ENCODE data around the gene ISL2.

The ISL2 gene

GRCh38 chr15:76342382-76343201 is 6.0 kb downstream of the ISL2 start:
- TF ChIP-seq CTCF (IDR thresholded peaks at IDR 0.05; ENCODE audit: low read depth, low read length): no peak
- no peak for DNase-seq (ENCODE audit: low read depth in 2 of 2)
- no peak overlapping the region for H3K4me3 ChIP-seq (replicated peaks in 1 of 2; ENCODE audit: low read depth in 2 of 2, low read length in 2 of 2)

- H3K4me3 ChIP-seq (replicated peaks in 1 of 2; ENCODE audit: low read depth in 2 of 2, low read length in 2 of 2): no peak overlapping the region
- no peak for TF ChIP-seq CTCF (IDR thresholded peaks at IDR 0.05; ENCODE audit: low read depth, low read length)
- no peak for DNase-seq (ENCODE audit: low read depth in 2 of 2)
Measured at GRCh38 chr15:76343313-76343996, 6.9 kb downstream of the ISL2 start.

- H3K4me3 ChIP-seq (replicated peaks in 1 of 2; ENCODE audit: low read depth in 2 of 2, low read length in 2 of 2): no peak overlapping the region
- TF ChIP-seq CTCF (IDR thresholded peaks at IDR 0.05; ENCODE audit: low read depth, low read length): no peak
- no peak for DNase-seq (ENCODE audit: low read depth in 2 of 2)
Measured at GRCh38 chr15:76344893-76345582, 8.5 kb downstream of the ISL2 start.

- TF ChIP-seq CTCF (IDR thresholded peaks at IDR 0.05; ENCODE audit: low read depth, low read length): no peak
- H3K4me3 ChIP-seq (replicated peaks in 1 of 2; ENCODE audit: low read depth in 2 of 2, low read length in 2 of 2): no peak overlapping the region
Measured at GRCh38 chr15:76345583-76345879, 9.0 kb downstream of the ISL2 start.

GRCh38 chr15:76345880-76346668 is 9.5 kb downstream of the ISL2 start:
- peak overlapping the region; percentile 21 to 40 for H3K4me3 ChIP-seq (replicated peaks in 1 of 2; ENCODE audit: low read depth in 2 of 2, low read length in 2 of 2)
- TF ChIP-seq CTCF (IDR thresholded peaks at IDR 0.05; ENCODE audit: low read depth, low read length): no peak
- DNase-seq (ENCODE audit: low read depth in 2 of 2): no peak

More at GRCh38 chr15:76345583-76345879, 9.0 kb downstream of the ISL2 start:
- no peak for DNase-seq (ENCODE audit: low read depth in 2 of 2)

Measured in cardiac fibroblast (primary cell).